ENCODE data around the gene WWC2.
"Not testable (repeated sequence)": the region's sequence is repeated elsewhere in the genome, so short reads cannot be mapped to it uniquely, and the experiment has no call there.

The WWC2 gene

DNA sequence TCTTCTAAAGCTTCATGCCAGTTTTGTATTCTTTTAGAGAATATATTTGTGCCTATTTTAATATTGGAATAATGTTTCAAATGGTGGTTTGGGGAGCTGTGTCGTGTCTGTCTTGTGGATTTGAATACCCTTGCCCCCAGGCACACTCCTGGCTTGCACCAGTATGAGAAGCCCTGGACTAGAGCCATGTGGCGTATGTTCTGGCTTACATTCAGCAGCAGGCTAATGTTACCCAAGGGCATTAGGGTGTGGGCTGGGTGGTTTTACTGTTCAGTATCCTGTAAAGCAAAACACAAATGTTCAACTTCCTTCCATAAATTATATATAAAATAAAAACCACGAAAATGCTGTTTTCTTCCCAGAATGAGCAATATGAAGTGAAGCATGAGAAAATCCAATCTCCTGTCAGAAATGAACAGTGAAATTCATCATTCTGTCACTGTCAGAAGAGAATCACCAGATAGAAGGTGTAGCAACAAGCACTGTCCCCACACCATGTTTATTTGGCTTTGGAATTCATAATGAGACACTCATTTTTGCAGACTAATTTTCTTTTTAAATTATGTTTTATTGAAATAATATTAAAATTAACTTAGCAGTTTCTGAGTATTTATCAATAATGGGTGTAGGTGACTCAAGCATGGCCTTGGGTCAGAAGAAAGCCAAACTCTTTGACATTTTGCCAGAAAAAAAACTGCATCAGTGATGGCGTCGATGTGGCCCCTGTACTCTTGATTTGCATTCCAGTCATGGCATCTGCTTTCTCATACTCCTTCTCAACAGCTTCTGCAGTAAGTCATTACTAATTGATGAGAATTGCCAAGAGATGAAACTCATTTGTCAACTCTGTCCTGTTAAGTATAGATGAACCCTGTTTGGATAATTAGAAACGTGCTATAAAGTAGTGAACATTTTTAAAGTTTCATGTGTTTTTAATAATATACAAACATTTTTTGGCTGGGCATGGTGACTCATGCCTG is 43.8 kb downstream of the WWC2 start:
- no peak for DNase-seq (ENCODE audit: low spot score)

DNA sequence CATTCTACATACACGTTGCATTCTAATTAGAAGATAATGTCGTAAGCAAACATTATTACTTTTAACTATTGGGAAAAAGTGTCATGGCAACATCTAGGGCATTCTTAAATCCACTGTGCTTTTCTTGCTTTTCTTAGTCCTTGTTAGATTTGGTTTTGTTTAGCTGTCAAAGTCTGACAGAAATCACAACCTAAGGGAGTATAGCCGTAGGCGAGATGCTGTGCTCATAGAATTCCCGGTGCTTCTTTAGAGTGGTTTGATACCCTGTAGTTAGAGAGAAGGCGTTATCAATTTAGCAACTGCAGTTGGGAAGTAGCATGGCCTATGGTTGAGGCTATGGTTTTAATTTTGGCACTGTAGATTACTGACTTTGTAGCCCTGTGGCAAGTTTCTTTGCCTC is 45.7 kb downstream of the WWC2 start:
- no peak for DNase-seq (ENCODE audit: low spot score)

DNA sequence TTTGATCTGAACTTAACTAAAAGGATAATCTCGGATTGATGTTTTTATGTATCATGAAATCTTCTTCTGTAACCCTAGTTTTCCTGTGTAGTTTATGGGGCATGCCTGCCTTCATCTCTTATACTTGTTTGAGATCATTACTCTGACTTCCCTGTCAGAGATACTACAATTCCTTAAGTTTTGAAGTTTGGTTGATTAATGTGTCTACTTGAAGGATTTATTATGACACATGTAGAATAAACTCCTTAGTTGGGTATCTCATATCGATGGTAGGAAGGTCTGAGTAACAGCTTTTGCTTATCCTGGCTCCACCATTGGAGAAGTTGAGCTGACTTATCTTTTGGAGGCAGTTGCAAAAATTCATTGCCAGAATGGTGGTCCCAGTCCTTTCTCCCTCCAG is 46.7 kb downstream of the WWC2 start:
- DNase-seq (ENCODE audit: low spot score): no peak

DNA sequence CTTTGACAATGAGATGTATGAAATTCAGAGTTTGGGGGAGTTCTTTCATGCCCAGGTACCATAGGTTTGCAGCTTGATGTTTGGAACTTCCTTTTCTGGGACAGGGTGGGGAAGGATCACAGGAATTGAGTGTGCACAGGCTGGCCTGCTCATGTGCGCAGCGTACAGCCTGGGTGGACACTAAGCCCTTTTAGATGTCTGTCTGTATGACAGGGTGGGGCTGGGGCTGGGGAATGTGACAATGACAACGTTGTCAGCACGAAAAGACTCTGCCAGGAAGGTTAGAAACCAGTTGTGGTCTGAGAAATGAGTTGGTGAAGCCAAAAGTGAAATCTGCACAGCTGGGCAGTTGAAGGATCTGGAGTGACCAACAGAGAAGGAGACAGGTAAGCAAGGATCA is 47.4 kb downstream of the WWC2 start:
- DNase-seq (ENCODE audit: low spot score): no peak

DNA sequence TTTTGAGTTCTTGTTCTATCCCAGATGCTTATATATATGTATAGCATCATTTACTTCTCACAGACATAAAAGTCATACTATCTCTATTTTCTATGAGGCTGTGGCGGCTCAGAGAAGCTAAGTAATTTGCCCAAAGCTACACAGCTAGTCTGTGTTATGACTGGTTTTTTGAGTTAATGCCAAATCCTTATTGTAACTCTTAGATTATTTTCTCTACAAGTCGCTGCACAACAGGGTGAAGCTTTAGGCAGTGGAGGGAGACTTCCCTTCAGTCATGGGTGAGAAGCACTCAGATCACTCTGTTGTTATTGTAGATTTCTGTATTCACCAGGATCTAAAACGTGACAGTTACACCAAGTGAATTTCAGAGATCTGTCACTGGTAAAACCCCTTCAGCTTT is 48.1 kb downstream of the WWC2 start:
- DNase-seq (ENCODE audit: low spot score): no peak

DNA sequence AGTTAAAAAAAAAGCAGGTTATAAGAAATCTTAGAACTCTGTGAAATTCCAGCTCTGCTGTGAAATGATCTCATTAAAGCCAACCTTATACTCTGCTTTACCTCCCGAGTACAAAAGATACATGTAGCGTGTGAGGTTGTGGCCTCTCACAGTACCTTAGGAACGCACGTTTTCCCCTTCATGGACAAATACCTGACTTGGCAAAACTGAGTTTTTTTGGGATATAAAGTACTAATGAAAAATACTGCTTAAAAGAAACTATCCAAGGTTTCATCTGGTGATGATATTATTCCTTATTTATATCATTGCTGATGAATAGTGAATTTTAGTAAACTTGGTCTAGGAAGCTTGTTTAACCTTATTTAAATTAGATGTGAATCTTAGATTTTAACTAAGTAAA is 48.9 kb downstream of the WWC2 start:
- DNase-seq (ENCODE audit: low spot score): no peak

DNA sequence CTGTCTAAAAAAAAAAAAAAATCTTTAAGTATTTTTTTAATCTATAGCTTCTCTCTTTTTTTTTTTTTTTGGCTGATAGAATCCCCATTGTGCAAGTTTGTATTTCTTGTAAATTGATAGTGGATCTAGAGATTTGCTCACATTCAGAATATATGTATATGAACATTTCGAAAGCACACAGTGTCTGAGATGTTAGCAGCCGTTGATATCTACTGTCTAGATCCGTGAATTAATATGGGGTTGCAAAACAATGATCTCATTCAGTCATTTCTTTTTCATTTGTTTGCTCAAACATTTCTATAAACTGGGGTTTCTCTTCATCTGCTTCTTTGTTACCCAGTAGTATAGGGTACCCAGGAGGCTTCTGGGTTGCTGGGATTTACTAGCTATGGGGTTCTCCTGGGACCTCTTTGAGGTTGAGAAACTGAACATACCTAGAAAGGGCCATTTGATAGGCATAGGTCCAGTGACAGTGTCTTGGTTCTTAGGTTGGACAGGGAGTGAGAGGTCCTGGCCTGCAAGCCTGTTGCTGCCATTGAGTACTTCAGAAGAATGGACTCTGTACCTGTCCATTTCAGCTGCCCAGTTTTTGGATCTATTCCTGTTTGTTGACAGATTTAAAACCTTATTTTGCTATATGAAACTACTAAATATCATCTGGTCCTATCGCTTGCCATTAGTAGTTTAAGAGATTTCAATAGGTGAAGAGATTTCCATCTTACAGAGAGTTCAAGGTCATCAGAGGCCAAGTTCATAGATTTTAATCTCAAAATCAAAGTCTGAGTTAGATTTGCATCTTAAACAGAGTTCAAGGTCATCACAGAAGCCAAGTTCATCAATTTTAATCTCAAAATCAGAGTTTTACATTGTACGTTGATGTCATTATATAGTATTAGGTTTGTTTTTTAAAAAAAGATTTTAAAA is 50.8 kb downstream of the WWC2 start:
- DNase-seq (ENCODE audit: low spot score): no peak

DNA sequence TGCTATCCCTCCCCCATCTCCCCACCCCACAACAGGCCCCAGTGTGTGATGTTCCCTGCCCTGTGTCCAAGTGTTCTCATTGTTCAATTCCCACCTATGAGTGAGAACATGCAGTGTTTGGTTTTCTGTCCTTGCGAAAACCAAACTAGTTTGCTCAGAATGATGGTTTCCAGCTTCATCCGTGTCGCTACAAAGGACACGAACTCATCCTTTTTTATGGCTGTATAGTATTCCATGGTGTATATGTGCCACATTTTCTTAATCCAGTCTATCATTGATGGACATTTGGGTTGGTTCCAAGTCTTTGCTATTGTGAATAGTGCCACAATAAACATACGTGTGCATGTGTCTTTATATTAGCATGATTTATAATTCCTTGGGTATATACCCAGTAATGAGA is 51.6 kb downstream of the WWC2 start:
- DNase-seq (ENCODE audit: low spot score): not testable (repeated sequence)

DNA sequence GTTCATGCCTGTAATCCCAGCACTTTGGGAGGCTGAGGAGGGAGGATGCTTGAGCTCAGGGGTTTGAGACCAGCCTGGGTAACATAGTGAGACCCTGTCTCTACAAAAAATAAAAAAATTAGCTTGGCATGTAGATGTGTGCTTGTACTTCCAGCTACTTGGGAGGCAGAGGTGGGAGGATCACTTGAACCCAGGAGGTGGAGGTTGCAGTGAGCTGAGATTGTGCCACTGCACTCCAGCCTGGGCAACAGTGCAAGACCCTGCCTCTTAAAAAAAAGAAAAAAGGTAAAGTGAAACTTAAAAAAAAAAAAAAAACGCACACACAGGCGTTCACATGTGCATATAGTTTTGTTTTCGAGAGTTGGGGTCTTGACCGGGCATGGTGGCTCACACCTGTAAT is 53.2 kb downstream of the WWC2 start:
- not testable (repeated sequence) for DNase-seq (ENCODE audit: low spot score)

DNA sequence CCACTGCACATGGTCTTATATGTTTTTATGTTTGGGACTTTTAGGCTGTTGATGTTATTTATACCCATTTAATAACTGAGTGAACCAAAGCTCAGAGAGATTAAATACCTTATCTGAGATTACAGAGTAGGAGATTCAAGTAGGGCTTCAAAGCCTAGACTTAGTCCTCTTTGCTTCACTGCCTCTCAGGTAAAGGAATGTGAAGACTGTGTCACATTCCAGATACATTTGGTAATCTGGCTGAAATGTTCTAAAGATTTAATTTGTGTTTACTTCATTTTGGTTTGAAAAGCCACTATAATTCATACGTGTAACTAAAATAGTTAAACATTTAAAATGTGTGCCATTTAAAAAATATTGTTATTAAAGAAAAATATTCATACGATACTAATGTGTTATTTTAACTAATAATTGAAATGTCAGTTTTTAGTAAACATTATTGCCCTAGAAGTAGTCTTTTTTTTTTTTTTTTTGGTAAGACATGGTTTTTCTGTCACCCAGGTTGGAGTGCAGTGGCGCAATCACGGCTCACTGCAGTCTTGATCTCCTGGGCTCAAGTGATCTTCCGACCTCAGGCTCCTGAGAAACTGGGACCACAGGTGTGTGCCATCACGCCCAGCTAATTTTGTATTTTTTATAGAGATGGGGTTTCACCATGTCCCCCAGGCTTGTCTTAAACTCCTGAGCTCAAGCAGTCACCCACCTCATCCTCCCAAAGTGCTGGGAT is 54.3 kb downstream of the WWC2 start:
- no peak for DNase-seq (ENCODE audit: low spot score)

DNA sequence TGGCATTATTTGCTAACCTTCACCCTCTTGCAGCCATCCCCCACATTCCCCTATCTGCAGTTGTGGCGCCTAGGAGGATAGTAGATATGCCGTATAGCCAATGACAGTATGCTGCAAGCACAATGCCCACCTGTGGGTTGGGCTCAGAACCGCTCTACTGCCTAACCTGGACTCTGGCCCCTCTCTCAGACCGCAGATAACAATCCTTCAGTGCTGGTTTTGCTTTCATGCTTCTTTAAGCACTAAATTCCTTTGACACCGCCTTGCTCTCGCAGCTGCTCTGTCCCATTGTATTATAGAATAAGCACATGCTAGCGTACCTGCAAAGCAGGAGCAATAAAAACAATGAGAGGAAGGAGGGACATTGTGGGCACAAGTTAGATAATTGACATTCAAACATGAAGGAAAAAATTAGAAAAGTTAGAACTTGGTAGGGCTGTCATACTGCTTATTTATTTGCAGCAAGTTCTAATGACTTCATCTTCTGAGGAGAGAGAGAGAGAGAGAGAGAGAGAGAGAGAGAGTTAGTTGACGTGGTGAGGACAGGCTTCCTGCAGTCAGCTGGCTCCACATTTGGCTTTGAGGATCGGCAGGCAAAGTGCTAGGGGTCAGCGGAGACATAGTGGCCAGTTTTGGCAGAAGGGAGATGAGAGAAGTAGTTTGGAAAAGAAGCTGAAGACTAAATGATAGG is 55.8 kb downstream of the WWC2 start:
- no peak for DNase-seq (ENCODE audit: low spot score)

DNA sequence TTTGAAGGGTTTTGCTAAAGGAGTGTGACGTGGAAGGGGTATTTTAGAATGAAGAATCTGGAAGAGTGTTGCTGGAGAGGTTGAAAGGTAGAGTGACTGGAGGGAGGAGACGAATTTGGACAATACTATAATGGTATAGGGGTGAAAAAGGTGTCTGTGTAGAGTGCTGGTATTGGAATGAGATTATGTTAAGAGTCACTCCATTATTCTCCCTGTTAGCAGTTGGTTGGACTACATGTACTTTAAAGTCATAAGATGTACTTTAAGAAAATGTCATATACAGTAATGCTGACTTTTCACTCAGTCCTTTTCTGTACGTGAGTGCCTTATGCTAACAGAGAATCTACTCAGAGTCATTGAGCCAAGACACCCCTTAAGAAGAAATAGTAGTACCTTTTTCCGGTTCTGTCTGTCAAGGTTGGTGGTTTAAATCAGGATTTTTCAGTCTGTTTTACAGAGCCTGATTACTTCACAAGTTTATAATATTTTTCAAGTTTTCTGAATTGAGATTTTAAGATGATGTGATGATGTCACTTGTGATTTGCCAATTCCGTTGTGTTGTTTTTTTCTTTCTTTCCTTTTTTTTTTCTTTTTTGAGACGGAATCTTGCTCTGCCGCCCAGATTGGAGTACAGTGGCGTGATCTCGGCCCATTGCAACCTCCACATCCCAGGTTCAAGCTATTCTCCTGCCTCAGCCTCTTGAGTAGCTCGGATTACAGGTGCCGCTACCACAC is 56.6 kb downstream of the WWC2 start:
- DNase-seq (ENCODE audit: low spot score): no peak

DNA sequence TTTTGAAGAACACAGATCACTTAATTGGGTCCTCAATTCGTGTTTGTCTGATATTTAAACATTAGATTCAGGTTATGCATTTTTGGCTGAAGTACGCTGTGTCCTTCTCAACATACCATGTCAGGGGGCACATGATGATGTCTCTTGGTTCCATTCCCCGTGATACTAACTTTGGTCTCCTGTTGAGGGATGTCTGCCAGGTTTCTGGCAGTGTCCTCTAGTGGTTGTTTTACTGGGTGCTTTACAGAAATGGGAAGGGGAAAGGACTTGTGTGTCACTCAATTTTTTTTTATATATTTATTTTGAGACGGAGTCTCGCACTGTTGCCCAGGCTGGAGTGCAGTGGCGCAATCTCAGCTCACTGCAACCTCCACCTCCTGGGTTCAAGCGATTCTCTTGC is 58.2 kb downstream of the WWC2 start:
- DNase-seq (ENCODE audit: low spot score): peak; percentile 13

DNA sequence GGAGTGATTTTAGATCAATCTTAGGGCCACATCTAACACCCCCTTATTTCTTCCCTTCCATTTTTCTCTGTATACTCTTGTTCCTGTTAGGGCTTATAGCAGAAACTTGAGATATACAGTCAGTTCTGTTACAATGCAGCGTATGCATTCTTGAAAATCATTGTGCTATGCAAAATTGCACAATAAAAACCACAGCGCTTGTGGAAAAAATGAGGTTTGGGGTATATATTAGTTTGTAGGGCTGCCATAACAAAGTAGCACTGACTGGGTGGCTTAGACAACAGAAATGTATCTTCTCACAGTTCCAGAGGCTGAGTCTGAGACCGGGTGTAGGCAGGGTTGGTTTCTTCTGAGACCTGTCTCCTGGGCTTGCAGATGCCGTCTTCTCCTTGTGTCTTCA is 59.0 kb downstream of the WWC2 start:
- no peak for DNase-seq (ENCODE audit: low spot score)

DNA sequence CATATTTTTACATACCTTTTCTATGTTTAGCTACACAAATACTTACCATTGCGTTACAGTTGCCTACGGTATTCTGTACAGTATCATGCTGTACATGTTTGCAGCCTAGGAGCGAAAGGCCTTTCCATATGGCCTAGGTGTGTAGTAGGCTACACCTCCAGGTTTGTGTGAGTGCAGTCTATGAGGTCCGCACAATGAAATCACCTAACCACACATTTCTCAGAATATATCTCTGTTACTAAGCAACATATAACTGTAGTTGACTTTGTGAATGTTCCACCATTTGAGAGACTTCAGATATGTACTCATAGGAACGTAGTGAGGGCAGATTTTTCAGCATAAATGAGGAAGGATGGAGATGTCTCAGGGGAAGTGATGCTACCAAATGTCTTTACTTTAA is 62.6 kb downstream of the WWC2 start:
- DNase-seq (ENCODE audit: low spot score): no peak

DNA sequence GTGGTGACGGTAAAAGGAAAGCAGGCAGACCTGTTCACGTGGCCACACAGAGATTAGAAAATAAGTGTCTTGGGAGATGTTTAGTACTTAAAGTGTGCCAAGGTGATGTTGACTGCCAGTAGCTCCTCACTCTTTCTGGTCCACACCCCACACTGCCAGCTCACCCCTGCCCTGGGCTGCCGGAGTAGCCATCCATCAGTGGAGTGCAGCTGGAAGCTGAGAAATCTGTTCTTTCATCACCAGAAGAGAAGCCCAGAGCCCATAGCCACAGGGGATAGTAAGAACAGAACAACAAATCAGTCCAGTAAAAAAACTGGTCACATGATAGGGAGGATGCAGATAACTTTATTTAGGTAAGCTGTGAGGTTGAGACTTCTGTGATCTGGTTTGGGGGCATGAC is 64.1 kb downstream of the WWC2 start:
- DNase-seq (ENCODE audit: low spot score): no peak

DNA sequence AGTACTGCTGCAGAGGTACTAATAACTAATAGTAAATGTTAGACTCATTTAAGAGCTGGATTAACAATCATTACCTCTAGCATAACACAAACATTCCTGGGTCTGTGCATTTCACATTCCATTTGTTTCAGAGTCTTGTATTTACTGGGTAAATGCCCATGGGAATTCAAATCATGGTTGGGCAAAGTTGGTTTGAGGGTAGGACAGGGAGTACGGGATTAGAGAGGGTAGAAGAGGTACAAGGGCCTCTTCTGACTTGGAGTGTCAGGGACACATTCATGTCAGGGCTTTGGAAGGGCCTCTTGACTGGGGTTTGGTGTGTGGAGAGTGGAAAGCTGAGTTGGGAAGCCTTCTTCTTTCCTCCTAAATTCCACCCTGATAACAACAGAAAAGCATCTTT is 65.9 kb downstream of the WWC2 start:
- DNase-seq (ENCODE audit: low spot score): no peak

DNA sequence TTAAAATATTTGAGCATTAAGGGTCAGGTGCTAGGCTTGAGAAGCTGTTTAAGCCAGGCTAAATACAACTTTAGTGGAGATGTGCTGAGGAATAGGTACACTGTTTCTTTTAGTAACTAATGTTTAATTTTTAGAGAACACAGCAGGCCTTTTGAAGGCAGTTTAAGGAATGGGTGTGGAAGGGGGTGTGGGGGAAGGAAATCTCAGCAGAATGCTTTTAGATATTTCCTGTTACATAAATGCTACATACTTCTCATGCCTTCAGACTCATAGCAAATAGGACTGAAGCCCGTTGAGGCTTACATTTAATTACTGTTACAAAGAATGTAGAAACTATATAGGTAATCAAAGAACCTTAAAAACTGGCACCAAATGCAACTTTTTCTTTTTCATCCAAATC is 66.3 kb downstream of the WWC2 start:
- DNase-seq (ENCODE audit: low spot score): no peak

DNA sequence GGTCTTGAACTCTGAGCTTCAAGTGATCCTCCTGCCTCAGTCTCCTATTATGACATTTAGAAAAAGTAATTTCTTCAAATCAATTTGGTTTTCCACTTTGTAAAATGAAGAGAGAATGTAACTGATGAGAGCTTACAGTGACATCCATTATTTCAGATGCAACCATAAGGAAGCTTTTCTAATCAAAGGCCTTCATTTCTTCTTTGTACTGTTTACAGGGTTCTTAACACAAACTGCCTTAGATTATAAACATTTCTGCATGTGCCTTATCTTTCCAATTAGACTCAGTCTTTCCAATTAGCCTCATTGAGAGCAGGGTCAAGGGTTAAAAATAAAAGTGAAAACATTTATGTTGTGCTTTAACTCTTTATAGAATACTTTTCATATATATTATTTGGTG is 71.8 kb downstream of the WWC2 start:
- no peak for DNase-seq (ENCODE audit: low spot score)

DNA sequence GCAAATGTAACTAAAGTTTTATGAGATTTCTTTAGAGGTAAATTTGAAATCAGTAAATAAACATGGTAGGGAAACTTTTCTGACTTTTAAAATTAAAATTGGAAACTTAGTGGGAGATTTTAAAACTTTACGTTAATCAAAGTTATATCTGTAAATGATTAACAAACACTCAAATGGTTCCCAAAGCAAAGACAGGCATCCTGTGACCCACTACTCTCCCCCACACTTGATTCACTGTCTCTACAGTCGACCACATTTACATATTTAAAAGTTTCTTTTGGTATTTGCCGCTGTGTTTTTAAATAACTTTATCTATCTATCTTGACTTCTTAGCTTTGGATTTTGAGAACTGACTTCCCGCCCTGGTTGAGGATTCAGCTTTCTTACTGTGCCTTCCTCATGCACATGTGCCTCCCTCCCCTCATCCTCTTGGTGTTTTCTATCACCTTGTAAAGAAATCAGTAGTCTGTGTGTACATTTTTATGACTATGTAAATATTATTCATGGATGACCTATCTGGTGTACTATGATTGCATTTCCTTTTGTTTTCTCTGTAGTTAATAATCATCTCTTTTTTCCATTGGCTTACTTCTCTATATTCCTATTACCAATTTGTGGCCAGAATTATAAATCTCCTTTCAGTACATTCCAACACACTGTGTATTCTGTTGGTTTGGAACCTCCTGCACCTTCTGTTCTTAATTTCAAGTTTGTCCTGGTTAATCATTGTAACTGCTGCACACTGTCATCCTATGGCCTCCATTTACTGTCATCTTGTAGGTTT is 72.6 kb downstream of the WWC2 start:
- DNase-seq (ENCODE audit: low spot score): no peak

Data from RKO (cell line).